NT2/D1 (cell line): ENCODE results near the gene ARL4D.

Source experiments
- SUZ12 ChIP-seq: IDR thresholded peaks from 2 replicates; pipeline ENCODE4 v1.6.1; 2011; ENCODE audit not compliant: insufficient read length, insufficient read depth; ENCODE audit errors: extremely low read depth
- YY1 ChIP-seq: IDR thresholded peaks from 2 replicates; pipeline ENCODE4 v1.6.1; 2011; ENCODE audit not compliant: insufficient read length, insufficient read depth
- ZNF274 ChIP-seq: IDR thresholded peaks from 2 replicates; pipeline ENCODE4 v1.6.1; 2011; ENCODE audit warnings: mild to moderate bottlenecking, low read depth, low read length

DNA sequence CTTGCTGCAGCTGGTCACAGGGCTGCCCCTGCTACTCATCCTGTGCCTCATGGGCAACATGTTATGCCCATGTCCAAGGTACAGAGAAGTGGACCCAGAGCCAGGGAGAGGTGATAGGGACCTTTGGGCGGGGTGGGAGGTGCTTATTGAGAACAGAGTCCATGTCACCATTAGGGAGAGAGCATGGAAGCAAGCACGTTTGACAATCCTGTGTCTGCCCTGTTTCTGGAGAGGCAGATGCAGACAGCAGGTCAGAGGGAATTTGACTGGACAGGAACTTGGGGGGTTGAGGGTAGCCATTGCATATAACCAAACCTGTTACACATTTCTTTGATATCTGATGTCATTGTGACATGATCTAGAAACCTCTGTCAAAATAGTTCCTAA is 14.3 kb upstream of the ARL4D start:
- TF ChIP-seq YY1 (no peak), ZNF274 (no peak), SUZ12 (no peak)
